Type B pancreatic cell (in vitro differentiated cells): ENCODE data around the gene CAMK2N2. TPM values are rescaled to one million over a fixed set of nuclear protein-coding genes. Genes with fewer than 3 reads are reported as not detected.

ENCODE experiments used
- DNase-seq: peaks from one replicate; pipeline ENCODE4 v3.0.0; 2021; ENCODE audit warnings: mixed read lengths; ENCODE audit not compliant: unreplicated experiment; ENCODE audit errors: extremely low spot score
- H3K27ac Mint-ChIP-seq: 2 replicates; pipeline ENCODE4 v1.8.0; 2021; ENCODE audit warnings: mild to moderate bottlenecking, mixed read lengths
- H3K27me3 Mint-ChIP-seq: 2 replicates; pipeline ENCODE4 v1.8.0; 2021; ENCODE audit warnings: mixed read lengths
- H3K36me3 Mint-ChIP-seq: 2 replicates; pipeline ENCODE4 v1.8.0; 2021; ENCODE audit warnings: mixed read lengths
- H3K4me1 Mint-ChIP-seq: one replicate; pipeline ENCODE4 v1.8.0; 2021; ENCODE audit warnings: mixed read lengths; ENCODE audit not compliant: unreplicated experiment
- H3K4me3 Mint-ChIP-seq: 2 replicates; pipeline ENCODE4 v1.8.0; 2021; ENCODE audit warnings: mild to moderate bottlenecking, mixed read lengths
- H3K9me3 Mint-ChIP-seq: 2 replicates; pipeline ENCODE4 v1.8.0; 2021; ENCODE audit warnings: mixed read lengths
- total RNA-seq: library from RNA; stranded (reverse); gene quantifications from 2 replicates; pipeline ENCODE4 v1.2.1, GENCODE V29; 2021; ENCODE audit warnings: low replicate concordance
- TF ChIP-seq, protein P1 (sequence below): fragments of 200-600 bp; sonication (generic); conservative IDR thresholded peaks from 2 replicates; pipeline ENCODE4 v1.5.0; 2021; ENCODE audit warnings: antibody characterized with exemption, mild to moderate bottlenecking

The CAMK2N2 gene
- total RNA-seq, 1 donor from 2014 or later, result 1.9 TPM

DNA sequence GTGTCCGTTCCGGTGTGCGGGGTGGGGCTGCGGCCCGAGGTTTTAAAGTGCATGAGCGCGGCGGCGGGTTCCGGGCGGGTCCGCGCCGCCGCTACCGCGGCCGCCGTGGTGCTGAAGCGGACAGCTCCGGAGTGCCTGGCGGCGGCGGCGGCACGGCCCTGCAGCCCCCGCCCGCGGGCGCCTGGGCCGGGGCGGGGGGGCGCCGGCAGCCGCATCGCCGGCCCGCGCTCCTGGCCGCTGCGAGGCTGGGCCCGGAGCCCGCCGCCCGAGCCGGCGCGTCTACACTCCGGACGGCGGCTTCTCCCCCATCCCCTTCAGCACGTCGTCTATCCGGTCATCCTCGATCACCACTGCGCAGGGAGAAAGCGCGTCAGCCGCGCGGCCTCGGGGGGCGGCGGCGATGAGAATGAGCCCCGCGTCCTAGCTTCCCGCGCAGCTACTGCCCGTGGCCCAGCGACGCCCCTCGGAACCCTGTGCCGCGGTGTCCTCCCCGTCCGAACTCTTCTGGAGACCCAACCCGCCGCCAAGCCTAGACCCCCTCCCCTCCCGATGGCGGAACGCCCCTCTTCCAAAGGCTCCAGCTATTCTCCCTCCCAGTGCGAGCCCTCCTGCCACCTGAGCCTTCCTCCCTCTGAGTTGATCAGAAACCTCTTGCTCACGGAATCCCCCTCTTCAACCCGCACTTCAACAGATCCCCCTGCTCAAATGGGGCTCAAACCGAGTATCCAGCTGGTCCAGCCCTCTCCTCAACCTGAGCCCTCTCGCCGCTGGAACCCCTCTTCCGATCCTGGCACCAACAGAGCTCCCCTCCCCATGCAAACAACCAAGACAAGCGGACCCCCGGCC, 1.3 kb downstream of the CAMK2N2 start:
- TF ChIP-seq, protein P1, sequence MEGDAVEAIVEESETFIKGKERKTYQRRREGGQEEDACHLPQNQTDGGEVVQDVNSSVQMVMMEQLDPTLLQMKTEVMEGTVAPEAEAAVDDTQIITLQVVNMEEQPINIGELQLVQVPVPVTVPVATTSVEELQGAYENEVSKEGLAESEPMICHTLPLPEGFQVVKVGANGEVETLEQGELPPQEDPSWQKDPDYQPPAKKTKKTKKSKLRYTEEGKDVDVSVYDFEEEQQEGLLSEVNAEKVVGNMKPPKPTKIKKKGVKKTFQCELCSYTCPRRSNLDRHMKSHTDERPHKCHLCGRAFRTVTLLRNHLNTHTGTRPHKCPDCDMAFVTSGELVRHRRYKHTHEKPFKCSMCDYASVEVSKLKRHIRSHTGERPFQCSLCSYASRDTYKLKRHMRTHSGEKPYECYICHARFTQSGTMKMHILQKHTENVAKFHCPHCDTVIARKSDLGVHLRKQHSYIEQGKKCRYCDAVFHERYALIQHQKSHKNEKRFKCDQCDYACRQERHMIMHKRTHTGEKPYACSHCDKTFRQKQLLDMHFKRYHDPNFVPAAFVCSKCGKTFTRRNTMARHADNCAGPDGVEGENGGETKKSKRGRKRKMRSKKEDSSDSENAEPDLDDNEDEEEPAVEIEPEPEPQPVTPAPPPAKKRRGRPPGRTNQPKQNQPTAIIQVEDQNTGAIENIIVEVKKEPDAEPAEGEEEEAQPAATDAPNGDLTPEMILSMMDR, result no peak
- peak overlapping the region; percentile 53 for H3K27ac Mint-ChIP-seq
- peaks cover 10% of the 10 kb centered on the region for H3K4me1 Mint-ChIP-seq
- H3K4me3 Mint-ChIP-seq, result peak overlapping the region; percentile 89
- DNase-seq, result no peak
- H3K9me3 Mint-ChIP-seq, result no peaks in the 10 kb centered on the region
- H3K27me3 Mint-ChIP-seq, result peaks cover 65% of the 10 kb centered on the region
- peaks cover 4% of the 10 kb centered on the region for H3K36me3 Mint-ChIP-seq

DNA sequence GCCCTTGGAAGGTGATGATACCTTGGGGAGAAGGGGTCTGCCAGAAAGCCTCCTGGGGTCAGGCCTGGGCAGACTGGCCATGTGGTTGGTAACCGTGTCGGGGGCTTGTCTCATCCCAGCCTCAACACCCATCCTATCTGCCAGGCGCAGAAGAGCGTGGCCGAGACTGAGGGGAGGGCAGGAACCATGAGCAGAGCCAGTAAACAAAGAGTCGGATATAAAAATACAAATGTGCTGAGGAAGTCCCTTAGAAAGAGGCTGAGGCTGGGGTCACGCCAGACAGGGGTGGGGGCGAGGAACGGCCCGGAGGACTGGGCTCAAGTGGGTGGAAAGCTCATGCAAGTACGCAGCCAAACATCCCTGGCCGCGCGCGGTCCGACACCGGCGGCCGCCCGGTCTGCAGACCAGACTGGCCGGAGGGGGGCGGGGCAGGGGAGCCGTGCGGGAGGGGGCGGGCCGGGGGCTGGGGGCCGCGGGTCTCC, 1.9 kb downstream of the CAMK2N2 start:
- Mint-ChIP-seq H3K4me1 (peaks cover 10% of the 10 kb centered on the region), H3K27ac (peak overlapping the region; percentile 27), H3K36me3 (peaks cover 4% of the 10 kb centered on the region), H3K4me3 (peak overlapping the region; percentile 63), H3K27me3 (peaks cover 58% of the 10 kb centered on the region), H3K9me3 (no peaks in the 10 kb centered on the region)
- TF ChIP-seq, protein P1, result no peak
- DNase-seq, result no peak

DNA sequence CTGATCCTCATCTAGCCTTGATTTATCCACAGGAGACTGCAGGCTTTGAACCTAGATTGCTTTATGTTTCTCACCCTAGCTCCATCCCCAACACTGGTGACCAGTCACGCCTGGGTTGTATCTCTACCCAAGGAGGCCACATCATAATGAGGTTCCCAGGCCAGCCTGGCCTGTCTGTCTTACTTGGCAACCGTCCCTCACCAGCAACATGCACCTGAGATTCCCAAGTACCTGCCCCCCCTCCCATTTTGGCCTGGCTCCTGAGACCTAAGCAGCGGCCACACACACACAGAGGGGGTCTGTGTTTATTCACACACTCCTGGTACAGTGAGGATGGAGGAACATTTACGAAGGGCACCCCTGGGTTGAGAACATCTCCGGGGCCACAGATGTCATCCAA, 2.4 kb downstream of the CAMK2N2 start:
- Mint-ChIP-seq H3K27me3 (peaks cover 53% of the 10 kb centered on the region), H3K4me3 (peak overlapping the region; percentile 21), H3K36me3 (peaks cover 4% of the 10 kb centered on the region), H3K9me3 (no peaks in the 10 kb centered on the region), H3K4me1 (peaks cover 10% of the 10 kb centered on the region), H3K27ac (no peak overlapping the region)
- TF ChIP-seq, protein P1, result no peak
- no peak for DNase-seq

DNA sequence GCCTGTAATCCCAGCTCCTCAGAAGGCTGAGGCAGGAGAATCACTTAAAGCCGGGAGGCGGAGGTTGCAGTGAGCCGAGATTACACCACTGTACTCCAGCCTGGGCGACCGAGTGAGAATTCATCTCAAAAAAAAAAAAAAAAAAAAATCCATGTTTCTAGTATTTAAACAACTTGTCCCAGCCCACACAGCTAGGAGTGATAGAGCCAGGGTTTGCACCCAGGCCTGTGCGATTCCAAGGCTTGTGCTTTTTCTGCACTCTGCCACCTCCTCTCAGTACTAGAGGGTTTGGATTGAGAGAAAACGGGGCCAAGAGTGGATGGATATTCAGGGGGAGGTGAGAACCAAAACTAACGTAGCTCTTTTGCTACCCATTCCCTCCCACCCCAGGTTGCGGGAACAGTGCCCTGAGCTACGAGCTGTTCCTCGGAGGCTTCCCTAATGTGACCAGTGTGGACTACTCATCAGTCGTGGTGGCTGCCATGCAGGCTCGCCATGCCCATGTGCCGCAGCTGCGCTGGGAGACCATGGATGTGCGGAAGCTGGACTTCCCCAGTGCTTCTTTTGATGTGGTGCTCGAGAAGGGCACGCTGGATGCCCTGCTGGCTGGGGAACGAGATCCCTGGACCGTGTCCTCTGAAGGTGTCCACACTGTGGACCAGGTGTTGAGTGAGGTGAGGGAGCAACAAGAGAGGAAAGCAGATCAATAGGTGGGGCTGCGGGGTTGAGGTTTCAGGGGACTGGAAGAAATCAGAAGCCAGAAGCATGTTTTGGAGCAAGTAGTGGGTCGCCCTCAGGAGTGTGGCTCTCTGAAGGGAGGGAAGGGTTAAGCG, 4.1 kb downstream of the CAMK2N2 start:
- no peak for DNase-seq
- H3K36me3 Mint-ChIP-seq, result peaks cover 4% of the 10 kb centered on the region
- H3K4me1 Mint-ChIP-seq, result peaks cover 10% of the 10 kb centered on the region
- TF ChIP-seq, protein P1, result no peak
- H3K4me3 Mint-ChIP-seq, result peak overlapping the region; percentile 45
- H3K9me3 Mint-ChIP-seq, result no peaks in the 10 kb centered on the region
- H3K27me3 Mint-ChIP-seq, result peaks cover 41% of the 10 kb centered on the region
- no peak overlapping the region for H3K27ac Mint-ChIP-seq

DNA sequence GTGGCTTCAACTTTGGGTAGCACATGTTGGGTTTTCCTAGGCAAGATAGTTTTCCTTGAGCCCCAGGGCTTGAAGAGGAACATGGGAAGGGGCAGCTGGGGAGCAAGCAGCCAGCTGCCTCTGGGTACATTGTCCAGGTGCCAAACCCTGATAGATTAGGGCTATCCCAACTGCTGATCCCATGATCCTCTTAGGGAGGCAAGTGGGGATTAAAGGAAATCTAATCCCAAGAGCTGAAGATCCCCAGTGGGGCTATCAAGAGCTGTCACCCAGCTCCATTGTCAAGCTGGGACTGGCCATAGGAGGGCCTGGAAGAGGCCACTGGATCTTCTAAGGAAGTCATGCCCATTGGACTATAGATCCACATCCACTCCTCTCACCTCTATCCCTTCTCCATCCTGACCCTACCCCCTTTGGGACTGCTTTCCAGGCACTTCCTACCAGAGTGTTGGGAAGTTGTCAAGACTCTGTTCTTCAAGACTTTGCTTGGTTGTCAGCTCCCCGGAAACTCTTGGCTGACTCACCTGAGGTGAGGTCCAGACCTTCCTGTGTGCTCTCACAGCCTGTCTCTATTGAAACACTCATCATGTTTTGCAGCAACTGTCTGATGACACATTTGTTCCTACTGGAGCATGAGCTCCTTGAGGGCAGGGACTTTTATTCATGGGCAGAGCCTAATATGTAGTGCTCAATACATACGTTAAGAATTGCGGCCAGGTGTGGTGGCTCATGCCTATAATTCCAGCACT, 5.9 kb downstream of the CAMK2N2 start:
- Mint-ChIP-seq H3K27me3 (peaks cover 30% of the 10 kb centered on the region), H3K27ac (no peak overlapping the region), H3K9me3 (no peaks in the 10 kb centered on the region), H3K4me3 (no peak overlapping the region), H3K36me3 (no peaks in the 10 kb centered on the region), H3K4me1 (peaks cover 4% of the 10 kb centered on the region)
- DNase-seq, result no peak
- TF ChIP-seq, protein P1, result no peak
